ENCODE results near the gene GPR39.

The GPR39 gene

GRCh38 chr2:132400169-132400900 lies 16.3 kb upstream of the GPR39 start:
- no peak overlapping the region for H3K4me2 ChIP-seq (ENCODE audit: low read depth, low read length, poor library complexity, severe bottlenecking)
- no peak overlapping the region for H3K4me3 ChIP-seq (ENCODE audit: insufficient read depth, low read length, poor library complexity, severe bottlenecking)
- H3K9me2 ChIP-seq (replicated peaks; ENCODE audit: insufficient read depth, low read length) = no peaks in the 10 kb centered on the region
- no peaks in the 10 kb centered on the region for H3K27me3 ChIP-seq (ENCODE audit: low read length)
- no peak overlapping the region for H3K9ac ChIP-seq (ENCODE audit: low read length)
- no peaks in the 10 kb centered on the region for H3K36me3 ChIP-seq (ENCODE audit: low read length)
- H4K20me1 ChIP-seq (ENCODE audit: low read depth, low read length) = no peaks in the 10 kb centered on the region
- H3K27ac ChIP-seq (ENCODE audit: low read depth, low read length) = no peak overlapping the region
- H2AFZ ChIP-seq (ENCODE audit: low read depth, low read length, severe bottlenecking) = no peak overlapping the region
- H3K9me3 ChIP-seq (ENCODE audit: insufficient read depth, low read length) = no peaks in the 10 kb centered on the region
- TF ChIP-seq CTCF (IDR thresholded peaks at IDR 0.05; ENCODE audit: insufficient read depth, low read length, poor library complexity, severe bottlenecking) (no peak), EZH2phosphoT487 (conservative IDR thresholded peaks at IDR 0.05; ENCODE audit: low read length) (no peak)
- no peaks in the 10 kb centered on the region for H3F3A ChIP-seq (ENCODE audit: insufficient read depth)
- no peaks in the 10 kb centered on the region for H3K79me2 ChIP-seq (ENCODE audit: insufficient read depth, low read length)

- Histone ChIP-seq H3K4me2 (ENCODE audit: low read depth, low read length, poor library complexity, severe bottlenecking) (no peak overlapping the region), H3K27ac (ENCODE audit: low read depth, low read length) (no peak overlapping the region), H3K4me3 (ENCODE audit: insufficient read depth, low read length, poor library complexity, severe bottlenecking) (no peak overlapping the region), H3K36me3 (ENCODE audit: low read length) (no peaks in the 10 kb centered on the region), H3K27me3 (ENCODE audit: low read length) (no peaks in the 10 kb centered on the region), H2AFZ (ENCODE audit: low read depth, low read length, severe bottlenecking) (no peak overlapping the region), H3K9ac (ENCODE audit: low read length) (no peak overlapping the region), H3F3A (ENCODE audit: insufficient read depth) (no peaks in the 10 kb centered on the region), H4K20me1 (ENCODE audit: low read depth, low read length) (no peaks in the 10 kb centered on the region), H3K9me3 (ENCODE audit: insufficient read depth, low read length) (no peaks in the 10 kb centered on the region), H3K9me2 (replicated peaks; ENCODE audit: insufficient read depth, low read length) (no peaks in the 10 kb centered on the region), H3K79me2 (ENCODE audit: insufficient read depth, low read length) (no peaks in the 10 kb centered on the region)
- TF ChIP-seq CTCF (IDR thresholded peaks at IDR 0.05; ENCODE audit: insufficient read depth, low read length, poor library complexity, severe bottlenecking) (no peak), EZH2phosphoT487 (conservative IDR thresholded peaks at IDR 0.05; ENCODE audit: low read length) (no peak)
Measured at GRCh38 chr2:132400901-132401240, 15.7 kb upstream of the GPR39 start.

GRCh38 chr2:132401326-132401725 lies 15.3 kb upstream of the GPR39 start:
- Histone ChIP-seq H3K9me3 (ENCODE audit: insufficient read depth, low read length) (no peaks in the 10 kb centered on the region), H3K9ac (ENCODE audit: low read length) (no peak overlapping the region), H3K27ac (ENCODE audit: low read depth, low read length) (no peak overlapping the region), H3K36me3 (ENCODE audit: low read length) (no peaks in the 10 kb centered on the region), H3K9me2 (replicated peaks; ENCODE audit: insufficient read depth, low read length) (no peaks in the 10 kb centered on the region), H2AFZ (ENCODE audit: low read depth, low read length, severe bottlenecking) (no peak overlapping the region), H3K4me2 (ENCODE audit: low read depth, low read length, poor library complexity, severe bottlenecking) (no peak overlapping the region), H3K27me3 (ENCODE audit: low read length) (no peaks in the 10 kb centered on the region), H3K79me2 (ENCODE audit: insufficient read depth, low read length) (no peaks in the 10 kb centered on the region), H3F3A (ENCODE audit: insufficient read depth) (no peaks in the 10 kb centered on the region), H4K20me1 (ENCODE audit: low read depth, low read length) (no peaks in the 10 kb centered on the region), H3K4me3 (ENCODE audit: insufficient read depth, low read length, poor library complexity, severe bottlenecking) (no peak overlapping the region)
- TF ChIP-seq EZH2phosphoT487 (conservative IDR thresholded peaks at IDR 0.05; ENCODE audit: low read length) = no peak
- TF ChIP-seq CTCF (IDR thresholded peaks at IDR 0.05; ENCODE audit: insufficient read depth, low read length, poor library complexity, severe bottlenecking) = no peak
